ENCODE data around the gene RNPEPL1.

- TF ChIP-seq EZH2 (IDR thresholded peaks at IDR 0.05; ENCODE audit: low read depth, unreplicated experiment) (no peak), POLR2AphosphoS5 (IDR thresholded peaks at IDR 0.05; ENCODE audit: low read depth) (no peak), CTCF (conservative IDR thresholded peaks at IDR 0.05; ENCODE audit: low read depth in 2 of 2) (no peak)
Measured at GRCh38 chr2:240551288-240551687, 17.0 kb upstream of the RNPEPL1 start.
